ENCODE data around the gene CASP3.

CASP3 gene

DNA sequence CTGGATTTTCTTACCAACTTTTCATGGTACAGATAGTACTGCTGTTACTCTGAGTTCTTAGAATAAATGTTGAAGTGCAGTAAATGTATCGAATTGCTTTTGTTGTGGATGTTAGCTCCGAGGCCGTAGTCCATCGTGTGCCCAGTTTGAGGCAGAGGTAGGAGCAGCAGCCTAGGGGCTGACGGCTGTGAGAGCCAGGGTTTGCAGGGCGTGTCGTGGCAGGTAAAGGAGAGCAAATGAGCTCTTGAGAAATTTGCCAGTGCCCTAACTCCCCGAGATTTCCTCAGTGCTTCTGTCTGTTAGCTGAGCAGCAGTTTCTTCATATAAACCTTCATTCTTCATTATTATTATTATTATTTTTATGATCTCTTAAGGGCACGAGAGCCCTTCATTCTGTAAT lies 21.9 kb upstream of the CASP3 start:
- TF ChIP-seq, protein P1, sequence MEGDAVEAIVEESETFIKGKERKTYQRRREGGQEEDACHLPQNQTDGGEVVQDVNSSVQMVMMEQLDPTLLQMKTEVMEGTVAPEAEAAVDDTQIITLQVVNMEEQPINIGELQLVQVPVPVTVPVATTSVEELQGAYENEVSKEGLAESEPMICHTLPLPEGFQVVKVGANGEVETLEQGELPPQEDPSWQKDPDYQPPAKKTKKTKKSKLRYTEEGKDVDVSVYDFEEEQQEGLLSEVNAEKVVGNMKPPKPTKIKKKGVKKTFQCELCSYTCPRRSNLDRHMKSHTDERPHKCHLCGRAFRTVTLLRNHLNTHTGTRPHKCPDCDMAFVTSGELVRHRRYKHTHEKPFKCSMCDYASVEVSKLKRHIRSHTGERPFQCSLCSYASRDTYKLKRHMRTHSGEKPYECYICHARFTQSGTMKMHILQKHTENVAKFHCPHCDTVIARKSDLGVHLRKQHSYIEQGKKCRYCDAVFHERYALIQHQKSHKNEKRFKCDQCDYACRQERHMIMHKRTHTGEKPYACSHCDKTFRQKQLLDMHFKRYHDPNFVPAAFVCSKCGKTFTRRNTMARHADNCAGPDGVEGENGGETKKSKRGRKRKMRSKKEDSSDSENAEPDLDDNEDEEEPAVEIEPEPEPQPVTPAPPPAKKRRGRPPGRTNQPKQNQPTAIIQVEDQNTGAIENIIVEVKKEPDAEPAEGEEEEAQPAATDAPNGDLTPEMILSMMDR (IDR thresholded peaks at IDR 0.05; ENCODE audit: low read depth, low read length, poor library complexity, severe bottlenecking), result no peak
- no peak for TF ChIP-seq EZH2phosphoT487 (IDR thresholded peaks at IDR 0.05; ENCODE audit: borderline replicate concordance, low read length)
- no peaks in the 10 kb centered on the region for H3K9me2 ChIP-seq (replicated peaks; ENCODE audit: control insufficient read depth, low read length)
- H3K4me1 ChIP-seq (ENCODE audit: control insufficient read depth, low read length), result peaks cover 8% of the 10 kb centered on the region
- H3K27me3 ChIP-seq (ENCODE audit: control insufficient read depth, low read length), result no peaks in the 10 kb centered on the region
- H3F3A ChIP-seq (ENCODE audit: control insufficient read depth, insufficient read depth), result no peaks in the 10 kb centered on the region
- no peak overlapping the region for H3K4me3 ChIP-seq (ENCODE audit: low read length)
- peaks cover 44% of the 10 kb centered on the region for H3K36me3 ChIP-seq (ENCODE audit: control insufficient read depth, low read length)
- H3K4me2 ChIP-seq (ENCODE audit: low read length), result no peak overlapping the region
- H3K9me3 ChIP-seq (ENCODE audit: control insufficient read depth, insufficient read depth, low read length), result no peaks in the 10 kb centered on the region
- H3K27ac ChIP-seq (ENCODE audit: low read depth, low read length), result no peak overlapping the region
- H4K20me1 ChIP-seq (ENCODE audit: control insufficient read depth, insufficient read depth, low read depth, low read length), result no peaks in the 10 kb centered on the region
- no peaks in the 10 kb centered on the region for H3K79me2 ChIP-seq (ENCODE audit: control insufficient read depth, low read length)

- Histone ChIP-seq H3K4me2 (ENCODE audit: low read length) (no peak overlapping the region), H4K20me1 (ENCODE audit: control insufficient read depth, insufficient read depth, low read depth, low read length) (no peaks in the 10 kb centered on the region), H3K27ac (ENCODE audit: low read depth, low read length) (no peak overlapping the region), H3F3A (ENCODE audit: control insufficient read depth, insufficient read depth) (no peaks in the 10 kb centered on the region), H3K4me3 (ENCODE audit: low read length) (no peak overlapping the region), H3K9me2 (replicated peaks; ENCODE audit: control insufficient read depth, low read length) (no peaks in the 10 kb centered on the region), H3K27me3 (ENCODE audit: control insufficient read depth, low read length) (no peaks in the 10 kb centered on the region), H3K9me3 (ENCODE audit: control insufficient read depth, insufficient read depth, low read length) (no peaks in the 10 kb centered on the region), H3K79me2 (ENCODE audit: control insufficient read depth, low read length) (no peaks in the 10 kb centered on the region), H3K36me3 (ENCODE audit: control insufficient read depth, low read length) (peaks cover 44% of the 10 kb centered on the region), H3K4me1 (ENCODE audit: control insufficient read depth, low read length) (peaks cover 8% of the 10 kb centered on the region)
- TF ChIP-seq, protein P1 (IDR thresholded peaks at IDR 0.05; ENCODE audit: low read depth, low read length, poor library complexity, severe bottlenecking), result no peak
- TF ChIP-seq EZH2phosphoT487 (IDR thresholded peaks at IDR 0.05; ENCODE audit: borderline replicate concordance, low read length), result no peak
Observed at GRCh38 chr4:184669251-184669650, 20.0 kb upstream of the CASP3 start.

DNA sequence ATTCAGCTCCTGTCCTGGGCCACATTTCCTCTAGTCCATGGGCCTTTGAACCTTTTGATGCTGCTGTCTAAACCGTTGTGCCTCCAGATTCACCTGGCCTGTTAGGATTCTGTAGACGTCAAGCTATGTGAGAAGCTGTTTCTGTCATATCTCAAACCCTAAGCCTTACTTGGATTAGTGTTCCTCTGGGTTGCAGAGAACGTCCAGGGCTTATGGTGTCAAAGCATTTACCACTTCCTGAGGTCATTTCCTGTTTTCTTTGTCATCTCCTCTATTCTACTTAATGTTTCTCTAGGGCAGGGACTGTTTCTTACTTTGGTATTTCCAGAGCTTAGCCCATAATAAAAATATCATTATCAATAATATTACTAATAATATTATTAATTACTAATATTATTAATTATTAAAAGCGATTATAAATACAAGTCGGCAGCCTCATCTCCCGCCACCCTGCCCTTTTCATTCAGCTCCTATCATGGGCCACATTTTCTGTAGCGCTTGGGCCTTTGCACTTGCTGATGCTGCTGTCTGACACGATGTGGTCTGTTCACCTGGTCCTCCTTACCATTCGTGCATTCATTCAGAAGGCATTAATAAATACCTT lies 19.4 kb upstream of the CASP3 start:
- H4K20me1 ChIP-seq (ENCODE audit: control insufficient read depth, insufficient read depth, low read depth, low read length), result no peaks in the 10 kb centered on the region
- no peaks in the 10 kb centered on the region for H3K9me2 ChIP-seq (replicated peaks; ENCODE audit: control insufficient read depth, low read length)
- peaks cover 8% of the 10 kb centered on the region for H3K4me1 ChIP-seq (ENCODE audit: control insufficient read depth, low read length)
- no peaks in the 10 kb centered on the region for H3K27me3 ChIP-seq (ENCODE audit: control insufficient read depth, low read length)
- no peaks in the 10 kb centered on the region for H3K79me2 ChIP-seq (ENCODE audit: control insufficient read depth, low read length)
- no peak overlapping the region; the same call in 1 of the 2 replicates for H3K4me2 ChIP-seq (ENCODE audit: low read length)
- H3K36me3 ChIP-seq (ENCODE audit: control insufficient read depth, low read length), result peaks cover 39% of the 10 kb centered on the region
- TF ChIP-seq, protein P1 (IDR thresholded peaks at IDR 0.05; ENCODE audit: low read depth, low read length, poor library complexity, severe bottlenecking), result no peak
- TF ChIP-seq EZH2phosphoT487 (IDR thresholded peaks at IDR 0.05; ENCODE audit: borderline replicate concordance, low read length), result no peak
- no peak overlapping the region for H3K4me3 ChIP-seq (ENCODE audit: low read length)
- no peak overlapping the region for H3K27ac ChIP-seq (ENCODE audit: low read depth, low read length)
- H3K9me3 ChIP-seq (ENCODE audit: control insufficient read depth, insufficient read depth, low read length), result no peaks in the 10 kb centered on the region
- H3F3A ChIP-seq (ENCODE audit: control insufficient read depth, insufficient read depth), result no peaks in the 10 kb centered on the region
